ENCODE measurements around the gene MEN1. TPM values are rescaled to one million over a fixed set of nuclear protein-coding genes. Genes with fewer than 3 reads are reported as not detected.
"Not testable (repeated sequence)": the region's sequence is repeated elsewhere in the genome, so short reads cannot be mapped to it uniquely, and the experiment has no call there.

Gene MEN1
- total RNA-seq, 2 experiments from 2014 or later, result 35.8 to 37.0 TPM

DNA sequence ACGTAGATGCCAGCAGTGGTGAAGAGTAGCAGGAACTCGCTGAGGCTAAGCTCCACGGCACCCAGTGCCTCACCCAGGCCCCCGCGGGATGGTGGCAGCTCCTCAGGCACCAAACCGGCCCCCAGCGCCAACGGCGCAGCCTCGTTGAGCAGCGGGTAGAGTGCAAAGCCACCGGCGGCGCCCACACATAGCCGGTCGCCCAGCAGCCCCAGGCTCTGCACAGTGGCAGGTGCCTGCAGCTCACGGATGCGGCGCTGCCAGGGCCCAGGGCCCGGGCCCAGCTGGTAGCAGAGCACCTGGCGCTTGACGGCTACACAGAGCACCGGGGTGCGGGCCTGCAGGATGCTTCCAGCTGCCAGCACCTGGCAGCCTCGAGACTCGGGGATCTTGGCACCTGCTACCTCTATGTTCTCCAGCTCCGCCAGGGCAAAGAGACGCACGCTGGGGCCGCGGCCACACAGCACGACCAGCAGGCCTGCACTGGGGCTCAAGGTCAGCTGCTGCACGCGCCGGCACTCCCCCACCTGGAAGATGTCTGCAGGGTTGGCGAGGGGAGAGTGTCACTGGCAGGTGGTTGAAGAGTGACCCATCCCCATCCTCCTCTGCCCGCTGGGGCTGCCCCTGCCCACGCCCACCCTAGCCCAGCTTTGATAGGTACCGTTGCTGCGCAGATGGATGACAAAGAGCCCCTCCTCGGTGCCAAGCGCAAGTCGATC is 19.3 kb upstream of the MEN1 start:
- Mint-ChIP-seq H3K9me3 (no peaks in the 10 kb centered on the region), H3K36me3 (no peaks in the 10 kb centered on the region), H3K4me3 (no peak overlapping the region), H3K27ac (no peak overlapping the region), H3K27me3 (no peaks in the 10 kb centered on the region), H3K4me1 (no peaks in the 10 kb centered on the region)
- DNase-seq, result no peak

DNA sequence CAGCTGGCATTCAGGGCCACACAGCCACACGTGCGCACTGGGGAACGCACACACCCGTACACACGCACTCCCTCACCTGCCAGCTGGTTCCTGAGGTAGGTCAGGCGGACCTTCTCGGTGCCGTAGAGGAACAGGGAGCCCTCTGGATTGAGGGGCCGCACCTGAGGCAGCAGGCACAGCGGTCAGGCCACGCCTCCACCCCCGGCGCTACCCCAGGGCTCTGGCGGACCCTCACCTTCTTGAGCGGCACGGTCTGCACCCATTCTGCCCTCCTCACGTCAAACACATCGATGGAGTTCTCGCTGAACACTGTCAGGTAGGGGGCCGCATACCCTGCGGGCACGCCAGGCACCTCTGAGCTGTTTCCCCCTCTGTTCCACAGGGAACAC is 17.1 kb upstream of the MEN1 start:
- Mint-ChIP-seq H3K27me3 (no peaks in the 10 kb centered on the region), H3K4me1 (no peaks in the 10 kb centered on the region), H3K36me3 (no peaks in the 10 kb centered on the region), H3K27ac (no peak overlapping the region), H3K4me3 (no peak overlapping the region), H3K9me3 (no peaks in the 10 kb centered on the region)
- no peak for DNase-seq

DNA sequence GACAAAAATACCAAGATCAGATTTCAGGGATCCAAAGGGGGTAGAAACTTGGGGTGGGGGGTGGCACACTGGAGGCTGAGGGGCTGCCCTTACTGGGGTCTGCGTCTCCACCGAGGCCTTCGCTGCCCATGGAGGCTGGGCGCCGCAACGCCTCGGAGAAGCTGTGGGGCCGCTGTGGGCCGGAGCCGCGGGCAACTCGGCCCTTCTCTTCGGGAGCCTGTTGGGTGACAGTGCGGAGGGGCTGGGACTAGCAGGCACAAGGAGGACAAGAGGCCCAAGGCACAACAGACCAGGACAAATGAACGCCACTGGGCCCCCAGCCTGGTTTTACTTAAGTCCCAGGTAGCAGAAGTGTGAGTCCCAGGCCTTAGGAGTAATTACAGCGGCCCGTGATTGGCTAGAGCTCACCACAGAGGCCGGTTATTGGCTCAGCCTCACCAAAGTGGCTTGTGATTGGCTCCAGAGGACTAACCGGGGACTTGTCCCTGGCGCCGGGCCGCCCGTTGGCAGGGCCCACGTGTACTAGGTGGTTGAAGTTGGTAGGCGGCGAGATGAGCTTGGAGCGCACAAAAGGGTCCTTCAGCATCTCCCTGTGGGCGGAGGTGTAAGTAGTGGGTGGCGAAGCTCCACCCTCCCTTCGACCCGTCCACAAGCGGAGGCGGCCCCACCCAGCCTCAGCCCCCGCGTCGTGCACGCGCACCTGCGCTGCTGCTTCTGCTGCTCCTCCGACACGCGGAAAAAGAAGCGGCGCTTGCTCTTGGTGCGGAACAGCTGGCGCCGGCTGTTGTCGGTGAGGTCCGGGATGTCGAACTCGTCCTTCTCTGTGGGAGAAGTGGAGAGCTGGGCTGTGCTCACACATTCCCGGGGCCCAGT is 16.5 kb upstream of the MEN1 start:
- no peaks in the 10 kb centered on the region for H3K36me3 Mint-ChIP-seq
- no peak overlapping the region for H3K27ac Mint-ChIP-seq
- no peaks in the 10 kb centered on the region for H3K4me1 Mint-ChIP-seq
- H3K9me3 Mint-ChIP-seq, result no peaks in the 10 kb centered on the region
- DNase-seq, result no peak
- H3K4me3 Mint-ChIP-seq, result no peak overlapping the region
- no peaks in the 10 kb centered on the region for H3K27me3 Mint-ChIP-seq

DNA sequence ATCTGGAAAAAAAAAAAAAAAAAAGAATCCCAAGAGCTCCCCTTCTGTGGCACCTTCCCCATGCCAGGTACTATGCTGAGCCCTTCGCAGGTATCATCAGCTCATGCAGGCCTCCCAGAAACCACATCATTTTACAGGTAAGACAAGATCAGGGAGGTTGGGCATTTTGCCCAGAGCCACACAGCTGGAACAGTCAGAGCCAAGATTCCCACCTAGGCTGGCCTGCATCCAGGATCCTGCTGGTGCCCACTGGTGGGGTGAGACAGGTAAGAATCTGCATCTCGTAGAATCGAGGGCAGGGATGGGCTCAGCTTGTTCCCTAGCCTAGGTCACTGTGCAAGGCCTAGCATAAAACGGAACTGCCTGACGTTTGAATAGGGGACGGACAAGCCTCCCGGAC is 15.7 kb upstream of the MEN1 start:
- Mint-ChIP-seq H3K36me3 (no peaks in the 10 kb centered on the region), H3K4me1 (no peaks in the 10 kb centered on the region), H3K9me3 (no peaks in the 10 kb centered on the region), H3K4me3 (no peak overlapping the region), H3K27me3 (no peaks in the 10 kb centered on the region), H3K27ac (no peak overlapping the region)
- no peak for DNase-seq

DNA sequence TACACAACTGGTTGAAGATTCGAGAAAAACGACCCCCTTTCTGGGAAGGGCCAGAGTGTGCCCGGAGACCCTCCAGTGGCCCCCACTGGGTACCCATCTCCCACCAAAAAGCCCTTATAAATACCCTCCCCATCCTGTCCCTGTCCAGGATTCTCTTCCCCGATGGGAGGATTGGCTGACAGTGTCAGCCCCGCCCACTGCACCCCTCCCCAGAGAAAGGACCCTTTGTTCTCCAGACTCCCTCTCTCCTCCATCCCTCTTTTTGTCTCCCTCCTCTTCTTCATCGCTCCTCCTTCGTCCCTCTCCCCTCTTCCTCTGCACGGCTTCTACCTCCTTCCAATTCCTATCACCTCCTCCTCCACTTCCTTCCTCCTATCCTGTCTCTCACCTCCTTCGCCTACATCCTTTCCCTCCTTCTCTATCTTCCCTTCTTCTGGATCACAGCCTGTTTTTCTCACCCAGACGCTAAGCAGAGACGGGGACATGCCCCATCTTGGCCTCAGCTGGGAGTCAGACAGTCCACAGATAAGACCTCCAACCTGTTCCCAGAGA is 13.3 kb upstream of the MEN1 start:
- Mint-ChIP-seq H3K9me3 (no peaks in the 10 kb centered on the region), H3K27me3 (no peaks in the 10 kb centered on the region), H3K27ac (no peak overlapping the region), H3K36me3 (no peaks in the 10 kb centered on the region), H3K4me3 (no peak overlapping the region), H3K4me1 (no peaks in the 10 kb centered on the region)
- DNase-seq, result no peak

DNA sequence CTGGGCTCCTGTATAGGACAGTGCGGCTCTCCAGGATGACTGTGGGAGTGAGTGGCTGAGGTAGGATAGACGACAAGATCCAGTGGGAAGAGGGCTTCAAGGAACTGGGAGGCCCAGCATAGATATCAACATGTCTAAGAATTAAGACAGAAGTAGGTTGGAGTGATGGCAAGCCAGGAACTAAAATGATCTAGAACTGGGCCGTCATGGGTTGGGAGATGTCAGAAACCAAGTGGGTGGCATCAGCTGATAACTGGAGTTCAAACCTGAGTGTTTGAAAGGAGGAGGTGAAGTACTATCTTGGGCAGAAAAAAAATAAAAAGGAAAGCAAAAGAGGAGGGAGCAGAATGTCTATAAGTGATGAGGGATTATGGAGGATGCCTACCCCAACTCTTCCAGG is 7.1 kb upstream of the MEN1 start:
- H3K27ac Mint-ChIP-seq, result no peak overlapping the region
- no peaks in the 10 kb centered on the region for H3K4me1 Mint-ChIP-seq
- H3K36me3 Mint-ChIP-seq, result no peaks in the 10 kb centered on the region
- no peaks in the 10 kb centered on the region for H3K27me3 Mint-ChIP-seq
- DNase-seq, result no peak
- H3K9me3 Mint-ChIP-seq, result no peaks in the 10 kb centered on the region
- H3K4me3 Mint-ChIP-seq, result no peak overlapping the region

DNA sequence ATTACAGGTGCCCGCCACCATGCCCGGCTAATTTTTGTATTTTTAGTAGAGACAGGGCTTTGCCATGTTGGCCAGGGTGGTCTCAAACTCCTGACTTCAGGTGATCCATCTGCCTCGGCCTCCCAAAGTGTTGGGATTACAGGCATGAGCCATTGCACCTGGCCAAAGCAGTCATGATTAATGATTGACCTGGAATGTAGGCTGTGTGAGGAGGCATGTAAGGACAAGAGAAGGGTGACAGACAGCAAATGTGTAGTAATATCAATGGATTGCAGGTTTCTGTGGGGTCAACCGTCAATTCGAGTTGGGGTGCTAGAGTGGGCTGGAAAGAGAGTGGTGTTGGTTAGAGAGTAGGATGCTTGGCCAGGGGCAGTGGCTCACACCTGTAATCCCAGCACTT is 5.1 kb upstream of the MEN1 start:
- not testable (repeated sequence) for H3K4me1 Mint-ChIP-seq, H3K9me3 Mint-ChIP-seq, H3K4me3 Mint-ChIP-seq, DNase-seq, H3K36me3 Mint-ChIP-seq, H3K27me3 Mint-ChIP-seq, H3K27ac Mint-ChIP-seq

DNA sequence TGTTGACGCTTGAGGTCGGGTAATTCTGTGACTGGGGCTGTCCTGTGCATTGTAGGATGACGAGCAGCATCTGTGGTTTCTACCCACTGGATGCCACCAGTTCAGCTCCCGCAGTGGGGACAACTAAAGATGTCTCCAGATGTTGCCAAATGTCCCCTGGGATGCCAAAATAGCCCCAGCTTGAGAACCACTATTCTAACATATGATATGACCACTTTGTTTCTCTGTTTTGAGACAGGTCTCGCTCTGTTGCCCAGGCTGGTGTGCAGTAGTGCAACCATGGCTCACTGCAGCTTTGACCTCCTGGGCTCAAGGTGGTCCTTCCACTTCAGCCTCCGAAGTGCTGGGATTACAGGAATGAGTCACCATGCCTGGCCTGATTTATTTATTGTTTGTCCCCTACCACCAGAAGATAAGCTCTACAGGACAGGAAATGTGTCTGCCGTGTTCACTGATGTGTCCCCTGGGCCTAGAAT is 4.4 kb upstream of the MEN1 start:
- H3K27ac Mint-ChIP-seq, result no peak overlapping the region

DNA sequence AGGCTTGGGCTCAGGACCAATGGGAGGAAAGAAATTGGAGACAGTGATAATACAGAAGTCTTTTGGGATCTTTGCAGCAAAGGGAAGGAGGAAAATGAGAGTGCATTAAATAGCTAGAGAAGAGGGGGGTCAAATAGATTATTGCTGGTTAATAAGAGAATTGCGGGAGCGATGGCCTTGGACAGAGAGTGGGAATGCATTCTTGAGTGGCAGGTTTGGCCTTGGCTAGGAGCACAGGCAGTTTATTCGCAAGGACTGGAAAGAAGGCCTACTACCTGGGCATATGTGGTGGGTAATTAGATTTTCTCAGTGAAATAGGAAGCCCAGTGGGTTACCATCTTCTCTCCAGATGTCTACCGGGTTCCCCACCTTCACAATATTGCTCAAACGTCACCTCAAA is 3.5 kb upstream of the MEN1 start:
- no peak overlapping the region for H3K27ac Mint-ChIP-seq
- no peaks in the 10 kb centered on the region for H3K9me3 Mint-ChIP-seq
- H3K4me3 Mint-ChIP-seq, result no peak overlapping the region
- peaks cover 2% of the 10 kb centered on the region for H3K36me3 Mint-ChIP-seq
- peaks cover 11% of the 10 kb centered on the region for H3K4me1 Mint-ChIP-seq
- no peaks in the 10 kb centered on the region for H3K27me3 Mint-ChIP-seq
- no peak for DNase-seq

More for the DNA sequence above, 4.4 kb upstream of the MEN1 start:
- DNase-seq, result no peak
- H3K4me3 Mint-ChIP-seq, result no peak overlapping the region
- H3K4me1 Mint-ChIP-seq, result peaks cover 4% of the 10 kb centered on the region
- no peaks in the 10 kb centered on the region for H3K27me3 Mint-ChIP-seq
- no peaks in the 10 kb centered on the region for H3K9me3 Mint-ChIP-seq
- H3K36me3 Mint-ChIP-seq, result peaks cover 2% of the 10 kb centered on the region

DNA sequence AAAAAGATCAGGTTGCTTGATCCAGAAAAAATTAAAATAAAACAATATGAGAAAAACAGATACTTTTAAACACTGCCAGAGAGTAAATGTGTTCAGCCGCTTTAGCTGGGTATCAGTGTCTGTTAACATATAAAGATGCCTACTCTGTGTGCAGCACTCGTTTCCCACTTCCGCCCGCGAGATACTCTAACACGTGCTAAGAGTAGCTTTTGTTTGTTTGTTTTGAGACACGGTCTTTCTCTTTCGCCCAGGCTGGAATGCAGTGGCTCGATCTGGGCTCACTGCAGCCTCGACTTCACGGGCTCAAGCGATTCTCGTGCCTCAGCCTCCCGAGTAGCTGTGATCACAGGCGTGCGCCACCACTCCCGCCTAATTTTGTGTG is 531 bp upstream of the MEN1 start:
- Mint-ChIP-seq H3K4me3 (peak overlapping the region; percentile 97), H3K27me3 (no peaks in the 10 kb centered on the region), H3K27ac (peak overlapping the region; percentile 91), H3K4me1 (peaks cover 17% of the 10 kb centered on the region), H3K9me3 (no peaks in the 10 kb centered on the region), H3K36me3 (peaks cover 8% of the 10 kb centered on the region)
- no peak for DNase-seq

DNA sequence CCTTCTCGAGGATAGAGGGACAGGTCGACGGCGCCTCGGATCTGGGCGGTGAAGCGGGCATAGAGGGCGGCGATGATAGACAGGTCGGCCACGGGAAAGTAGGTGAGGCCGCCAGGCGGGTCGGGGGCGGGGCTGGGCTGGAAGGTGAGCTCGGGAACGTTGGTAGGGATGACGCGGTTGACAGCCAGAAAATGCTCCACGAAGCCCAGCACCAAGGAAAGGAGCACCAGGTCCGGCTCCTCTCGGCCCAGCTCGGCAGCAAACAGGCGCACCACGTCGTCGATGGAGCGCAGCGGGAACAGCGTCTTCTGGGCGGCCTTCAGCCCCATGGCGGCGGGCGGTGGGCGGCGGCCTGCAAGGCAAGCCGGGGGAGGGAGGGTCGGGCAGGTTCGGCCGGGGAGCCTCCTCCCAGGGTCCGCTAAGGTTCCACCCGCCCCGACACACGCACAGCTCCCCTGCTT is 540 bp downstream of the MEN1 start:
- Mint-ChIP-seq H3K36me3 (peaks cover 8% of the 10 kb centered on the region), H3K4me3 (peak overlapping the region; percentile 97), H3K27me3 (no peaks in the 10 kb centered on the region), H3K9me3 (no peaks in the 10 kb centered on the region), H3K27ac (peak overlapping the region; percentile 91), H3K4me1 (peaks cover 17% of the 10 kb centered on the region)
- peak; percentile 43 for DNase-seq

DNA sequence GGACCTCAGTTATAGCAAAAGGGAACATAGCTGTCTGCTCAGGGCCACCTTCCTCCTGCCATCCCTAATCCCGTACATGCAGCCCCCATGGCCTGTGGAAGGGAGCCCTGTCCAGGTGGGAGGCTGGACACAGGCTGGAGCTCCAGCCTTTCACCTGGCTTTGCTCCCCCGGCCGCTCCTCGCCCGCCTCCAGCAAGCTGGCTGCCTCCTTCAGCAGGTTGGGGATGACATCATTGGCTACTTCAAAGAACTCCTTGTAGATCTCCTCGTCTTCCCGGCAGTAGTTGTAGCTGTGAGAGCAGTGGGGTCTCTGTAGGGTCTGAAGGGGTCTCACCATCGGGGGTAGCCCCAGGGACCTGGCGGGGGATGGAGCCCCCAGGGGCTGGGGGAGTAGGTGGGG is 4.9 kb downstream of the MEN1 start:
- Mint-ChIP-seq H3K27me3 (no peaks in the 10 kb centered on the region), H3K4me1 (peaks cover 29% of the 10 kb centered on the region), H3K9me3 (no peaks in the 10 kb centered on the region), H3K4me3 (no peak overlapping the region), H3K36me3 (peaks cover 8% of the 10 kb centered on the region), H3K27ac (no peak overlapping the region)
- DNase-seq, result no peak

DNA sequence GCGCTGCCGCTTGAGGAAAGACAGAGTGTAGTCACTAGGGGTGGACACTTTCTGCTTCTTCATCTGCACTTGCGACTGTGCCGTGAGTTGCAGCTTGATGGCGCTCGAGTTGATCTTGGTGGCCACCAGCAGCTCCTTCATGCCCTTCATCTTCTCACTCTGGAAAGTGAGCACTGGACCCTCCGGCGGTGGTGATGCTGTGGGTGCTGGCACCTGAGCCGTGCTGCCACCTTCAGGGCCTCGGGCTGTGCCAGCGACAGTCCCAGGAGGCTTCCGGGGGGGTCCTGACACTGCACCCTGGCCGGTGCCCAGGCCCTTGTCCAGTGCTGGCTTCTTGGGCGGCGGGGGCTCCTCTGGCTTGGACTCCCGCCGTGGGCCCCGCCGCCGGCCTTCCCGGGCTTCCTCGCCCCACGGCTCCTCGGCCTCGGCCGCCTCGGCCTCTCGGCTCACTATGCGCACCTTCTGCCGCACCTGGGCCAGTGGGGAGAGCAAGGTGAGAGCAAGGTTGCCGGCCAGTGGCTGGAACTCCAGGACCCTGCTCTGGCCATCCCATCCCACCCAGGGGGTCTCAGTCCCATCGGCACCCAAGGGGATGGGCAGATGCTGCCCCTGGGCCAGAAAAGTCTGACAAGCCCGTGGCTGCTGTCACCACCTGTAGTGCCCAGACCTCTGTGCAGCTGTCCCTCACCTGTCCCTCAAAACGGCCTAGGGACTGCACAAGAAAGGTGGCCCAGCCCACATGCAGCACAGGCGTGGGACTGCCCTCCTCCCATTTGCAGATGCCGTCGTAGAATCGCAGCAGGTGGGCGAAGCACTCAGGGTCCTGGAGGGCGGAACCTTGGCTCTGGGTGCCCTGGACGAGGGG is 5.8 kb downstream of the MEN1 start:
- peak overlapping the region; percentile 86 for H3K4me3 Mint-ChIP-seq
- no peak overlapping the region for H3K27ac Mint-ChIP-seq
- no peaks in the 10 kb centered on the region for H3K27me3 Mint-ChIP-seq
- peaks cover 27% of the 10 kb centered on the region for H3K4me1 Mint-ChIP-seq
- no peaks in the 10 kb centered on the region for H3K9me3 Mint-ChIP-seq
- peaks cover 6% of the 10 kb centered on the region for H3K36me3 Mint-ChIP-seq
- no peak for DNase-seq

DNA sequence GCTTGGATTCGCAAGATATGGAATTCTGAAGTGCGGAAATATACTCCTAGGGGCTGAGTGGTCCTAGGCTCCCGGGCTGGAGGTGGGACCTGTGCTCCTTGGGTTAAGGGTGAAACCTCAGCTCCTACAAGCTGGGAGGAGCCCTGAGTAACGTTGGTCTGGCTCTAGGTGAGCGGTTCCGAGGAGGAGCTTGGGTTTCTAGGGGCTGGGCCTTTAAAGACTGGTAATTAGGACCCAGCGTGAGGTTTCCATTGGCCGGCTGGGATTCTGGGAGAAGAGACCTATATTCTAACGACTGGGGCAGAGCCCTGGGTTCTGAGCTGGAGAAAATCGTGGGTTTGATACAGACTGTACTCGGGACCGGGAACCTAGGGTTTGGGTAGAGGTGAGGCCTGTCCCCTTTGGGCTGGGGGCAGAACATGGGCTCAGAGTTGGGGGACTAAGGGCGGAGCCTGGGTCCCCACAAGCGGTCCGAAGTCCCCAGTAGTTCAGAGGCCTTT is 6.5 kb downstream of the MEN1 start:
- no peaks in the 10 kb centered on the region for H3K27me3 Mint-ChIP-seq
- no peaks in the 10 kb centered on the region for H3K9me3 Mint-ChIP-seq
- DNase-seq, result no peak
- H3K36me3 Mint-ChIP-seq, result peaks cover 6% of the 10 kb centered on the region
- H3K4me1 Mint-ChIP-seq, result peaks cover 22% of the 10 kb centered on the region
- H3K27ac Mint-ChIP-seq, result peak overlapping the region; percentile 92
- H3K4me3 Mint-ChIP-seq, result peak overlapping the region; percentile 86

Measured in activated naive CD8-positive, alpha-beta T cell treated with anti-CD3 and anti-CD28 coated beads for 36 hours (primary cell).